Fibroblast of skin of back (primary cell): ENCODE results near the gene TNS2.

ENCODE experiments used
- DNase-seq: peaks from one replicate; pipeline ENCODE4 v3.0.0-alpha.2; 2013

The TNS2 gene

GRCh38 chr12:53056901-53057300 is 7.0 kb downstream of the TNS2 start:
- no peak for DNase-seq

- DNase-seq, result no peak
Observed at GRCh38 chr12:53057816-53058500, 8.1 kb downstream of the TNS2 start.

GRCh38 chr12:53058674-53059433 is 9.0 kb downstream of the TNS2 start:
- DNase-seq, result no peak

- no peak for DNase-seq
Observed at GRCh38 chr12:53059434-53060063, 9.7 kb downstream of the TNS2 start.

DNA sequence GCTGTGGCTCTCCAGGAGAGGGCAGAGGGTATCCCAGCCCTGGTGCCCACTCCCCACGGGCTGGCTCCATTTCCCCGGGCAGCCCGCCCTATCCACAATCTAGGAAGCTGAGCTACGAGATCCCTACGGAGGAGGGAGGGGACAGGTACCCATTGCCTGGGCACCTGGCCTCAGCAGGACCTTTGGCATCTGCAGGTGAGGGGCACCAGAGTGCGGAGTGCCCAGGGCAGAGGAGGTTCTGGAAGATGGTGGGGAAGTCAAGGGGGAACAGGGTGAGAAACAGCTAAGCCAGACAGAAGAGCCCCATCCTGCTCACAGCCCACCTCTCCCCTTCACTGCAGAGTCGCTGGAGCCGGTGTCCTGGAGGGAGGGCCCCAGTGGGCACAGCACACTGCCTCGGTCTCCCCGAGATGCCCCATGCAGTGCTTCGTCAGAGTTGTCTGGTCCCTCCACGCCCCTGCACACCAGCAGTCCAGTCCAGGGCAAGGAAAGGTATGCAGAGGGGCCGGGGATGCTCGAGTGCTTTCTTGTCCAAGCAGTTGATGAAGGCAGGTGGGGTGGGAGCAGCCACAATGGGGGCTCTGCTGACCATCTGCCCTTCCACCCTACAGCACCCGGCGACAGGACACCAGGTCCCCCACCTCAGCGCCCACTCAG is 10.3 kb downstream of the TNS2 start:
- no peak for DNase-seq

GRCh38 chr12:53060721-53061276 is 10.9 kb downstream of the TNS2 start:
- DNase-seq, result no peak

GRCh38 chr12:53061404-53062010 is 11.6 kb downstream of the TNS2 start:
- no peak for DNase-seq

- no peak for DNase-seq
Observed at GRCh38 chr12:53062011-53062961, 12.4 kb downstream of the TNS2 start.

GRCh38 chr12:53062977-53063707 is 13.3 kb downstream of the TNS2 start:
- no peak for DNase-seq

- DNase-seq, result peak; percentile 72
Observed at GRCh38 chr12:53063708-53064612, 14.1 kb downstream of the TNS2 start.

DNA sequence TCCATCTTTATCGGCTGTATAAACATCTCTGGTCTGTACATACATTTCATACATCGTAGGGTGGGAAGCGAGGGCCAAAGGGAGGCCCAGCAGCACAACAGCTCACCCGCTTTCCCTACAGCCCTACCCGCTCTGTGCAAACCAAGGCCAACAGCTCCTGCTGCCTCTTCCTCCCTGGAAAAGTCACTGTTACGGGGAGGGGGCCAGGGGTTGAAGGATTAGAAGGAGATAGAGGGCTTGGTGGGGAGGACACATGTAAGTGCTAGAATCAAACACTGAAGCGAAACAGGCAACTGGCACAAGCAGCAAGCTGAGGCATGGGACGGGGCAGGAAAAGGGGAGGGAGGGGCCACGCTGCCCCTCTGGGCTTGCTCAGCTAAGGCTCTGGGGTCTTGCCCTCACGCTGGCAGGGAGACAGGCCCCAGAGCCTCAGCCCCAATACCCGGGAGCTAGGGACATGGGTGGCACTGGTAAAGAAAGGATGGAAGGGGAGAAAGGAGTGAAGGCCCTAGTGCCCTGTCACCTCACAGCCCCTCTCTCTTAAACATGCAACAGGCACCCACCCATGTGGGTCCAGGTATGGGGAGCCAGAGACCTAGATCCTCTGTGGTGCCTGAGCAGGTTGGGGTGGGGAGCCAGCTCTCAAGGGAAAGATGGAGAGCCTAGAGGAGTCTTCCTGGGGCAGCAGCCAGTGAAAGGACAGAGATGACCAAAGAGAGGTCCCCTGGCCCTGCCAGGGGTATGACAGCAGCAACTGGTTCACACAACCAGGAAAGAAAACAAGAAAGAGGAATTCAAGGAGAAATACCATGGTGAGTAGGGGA is 15.0 kb downstream of the TNS2 start:
- DNase-seq, result no peak

- no peak for DNase-seq
Observed at GRCh38 chr12:53065470-53065869, 15.6 kb downstream of the TNS2 start.

- DNase-seq, result peak; percentile 79
Observed at GRCh38 chr12:53065975-53066931, 16.4 kb downstream of the TNS2 start.

- DNase-seq, result peak; percentile 39
Observed at GRCh38 chr12:53067074-53067992, 17.5 kb downstream of the TNS2 start.

DNA sequence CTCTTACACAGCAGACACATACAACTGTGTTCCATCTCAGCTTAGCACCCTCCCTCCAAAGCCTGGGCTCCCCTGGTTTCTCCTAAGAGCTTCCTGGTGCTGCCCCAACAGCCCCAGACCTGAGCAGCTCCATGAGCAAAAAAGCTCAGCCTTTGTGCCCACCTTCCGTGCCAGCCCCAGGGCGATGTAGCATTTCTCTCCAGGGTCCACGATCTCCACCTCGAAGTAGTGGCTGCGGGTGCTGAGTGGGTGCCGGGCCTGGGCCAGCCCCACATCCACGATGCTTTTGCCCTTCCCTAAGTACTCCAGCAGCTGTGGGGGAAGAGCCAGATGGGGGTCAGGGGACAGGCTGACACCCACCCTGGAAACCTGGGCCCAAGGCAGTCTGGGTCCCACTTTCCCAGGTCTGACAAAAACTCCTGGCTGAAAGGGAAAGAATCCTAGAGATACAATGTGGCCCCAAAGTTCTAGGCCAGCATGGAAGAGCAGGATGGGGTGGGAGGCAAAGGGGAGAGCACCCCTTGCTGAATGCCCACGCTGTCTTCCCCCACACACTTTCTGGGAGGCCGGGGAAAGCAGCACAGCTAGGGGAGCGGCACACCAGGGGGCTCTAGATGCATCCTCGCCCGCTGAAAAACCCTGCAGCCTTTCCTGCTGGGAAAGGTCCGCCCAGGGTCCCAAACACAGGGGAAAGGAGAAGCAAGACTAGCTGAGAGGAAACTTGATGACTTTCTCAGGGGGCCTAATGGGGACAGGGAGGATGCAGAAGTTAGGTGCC is 18.3 kb downstream of the TNS2 start:
- no peak for DNase-seq
